DMS 273 (cell line): ENCODE results near the gene NIT2.
"Not testable (repeated sequence)": the region's sequence is repeated elsewhere in the genome, so short reads cannot be mapped to it uniquely, and the experiment has no call there.

Source experiments
- DNase-seq: peaks from one replicate; lab custom pipeline; 2025; ENCODE audit not compliant: unreplicated experiment; lab: John Stamatoyannopoulos, UW

NIT2 gene

DNA sequence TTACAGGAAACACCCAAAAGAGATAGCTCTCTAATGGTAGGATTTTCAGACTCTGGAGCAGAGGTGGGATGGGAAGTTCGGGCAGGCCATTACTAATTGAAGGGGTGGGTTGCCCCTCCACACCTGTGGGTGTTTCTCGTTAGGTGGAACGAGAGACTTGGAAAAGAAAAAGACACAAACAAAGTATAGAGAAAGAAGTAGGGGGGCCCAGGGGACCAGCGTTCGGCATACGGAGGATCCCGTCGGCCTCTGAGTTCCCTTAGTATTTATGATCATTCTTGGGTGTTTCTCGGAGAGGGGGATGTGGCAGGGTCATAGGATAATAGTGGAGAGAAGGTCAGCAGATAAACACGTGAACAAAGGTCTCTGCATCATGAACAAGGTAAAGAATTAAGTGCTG lies 1.7 kb downstream of the NIT2 start:
- DNase-seq = not testable (repeated sequence)

DNA sequence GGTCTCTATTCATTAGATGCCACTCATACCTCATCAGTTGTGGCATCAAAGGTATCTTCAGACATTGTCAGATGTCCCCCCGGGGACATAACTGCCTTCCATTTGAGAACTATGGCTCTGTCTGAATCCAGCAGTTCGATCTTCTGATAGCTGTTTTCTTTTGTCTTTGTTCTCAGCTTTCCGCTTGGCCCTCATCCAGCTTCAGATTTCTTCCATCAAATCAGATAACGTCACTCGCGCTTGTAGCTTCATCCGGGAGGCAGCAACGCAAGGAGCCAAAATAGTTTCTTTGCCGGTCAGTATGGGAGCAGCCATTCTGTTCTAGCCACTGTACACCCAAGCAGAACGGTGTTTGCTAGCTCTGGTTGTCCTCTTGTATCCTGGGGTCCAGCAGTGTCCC lies 4.4 kb downstream of the NIT2 start:
- DNase-seq = no peak

DNA sequence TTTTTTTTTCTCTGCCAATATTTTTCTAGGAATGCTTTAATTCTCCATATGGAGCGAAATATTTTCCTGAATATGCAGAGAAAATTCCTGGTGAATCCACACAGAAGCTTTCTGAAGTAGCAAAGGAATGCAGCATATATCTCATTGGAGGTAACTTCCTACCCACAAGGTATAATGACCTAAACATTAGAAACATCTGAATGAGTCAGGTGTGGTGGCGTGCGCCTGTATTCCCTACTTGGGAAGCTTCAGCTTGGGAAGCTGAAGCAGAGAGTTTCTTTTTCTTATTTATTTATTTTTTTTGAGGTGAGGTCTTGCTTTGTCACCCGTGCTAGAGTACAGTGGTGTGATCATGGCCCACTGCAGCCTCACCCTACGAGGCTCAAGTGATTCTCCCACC lies 5.2 kb downstream of the NIT2 start:
- DNase-seq = no peak

DNA sequence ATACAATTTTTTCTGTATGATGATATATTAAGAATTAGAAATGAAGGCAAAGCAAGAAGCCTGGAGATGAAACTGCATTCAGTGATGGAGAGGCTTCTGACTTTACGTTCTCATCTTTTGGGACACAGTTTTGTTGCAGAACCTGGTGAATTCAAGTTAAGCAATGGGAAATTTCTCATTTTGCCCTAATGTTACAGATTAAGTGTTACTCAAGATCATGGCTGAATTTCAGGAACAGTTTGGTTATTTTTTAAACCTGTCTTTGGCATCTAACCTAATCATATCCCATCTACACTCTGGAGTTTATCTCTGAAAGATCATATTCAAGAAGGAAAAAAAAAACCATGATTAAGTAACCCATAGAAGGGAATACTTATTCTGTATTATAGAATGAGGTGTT lies 6.0 kb downstream of the NIT2 start:
- DNase-seq = no peak

DNA sequence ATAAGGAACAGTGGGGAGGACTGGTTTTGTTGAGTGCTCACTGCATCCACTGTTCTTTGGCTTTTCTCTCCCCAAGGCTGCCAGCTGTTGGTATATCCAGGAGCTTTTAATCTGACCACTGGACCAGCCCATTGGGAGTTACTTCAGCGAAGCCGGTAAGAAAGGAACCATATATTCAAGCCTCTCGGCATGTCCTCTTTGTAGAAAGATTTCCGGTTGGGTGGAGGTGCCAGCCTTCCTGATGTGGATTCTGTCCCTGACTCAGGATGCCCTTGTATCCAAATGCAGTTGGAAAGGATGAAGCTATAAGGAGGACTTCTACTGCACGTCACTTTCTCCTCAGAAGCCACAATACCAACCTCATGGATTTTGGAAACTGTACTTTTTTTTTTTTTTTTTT lies 14.2 kb downstream of the NIT2 start:
- no peak for DNase-seq

DNA sequence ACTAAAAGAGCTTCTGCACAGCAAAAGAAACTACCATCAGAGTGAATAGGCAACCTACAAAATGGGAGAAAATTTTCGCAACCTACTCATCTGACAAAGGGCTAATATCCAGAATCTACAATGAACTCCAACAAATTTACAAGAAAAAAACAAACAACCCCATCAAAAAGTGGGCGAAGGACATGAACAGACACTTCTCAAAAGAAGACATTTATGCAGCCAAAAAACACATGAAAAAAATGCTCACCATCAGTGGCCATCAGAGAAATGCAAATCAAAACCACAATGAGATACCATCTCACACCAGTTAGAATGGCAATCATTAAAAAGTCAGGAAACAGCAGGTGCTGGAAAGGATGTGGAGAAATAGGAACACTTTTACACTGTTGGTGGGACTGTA lies 17.2 kb downstream of the NIT2 start:
- DNase-seq = not testable (repeated sequence)

DNA sequence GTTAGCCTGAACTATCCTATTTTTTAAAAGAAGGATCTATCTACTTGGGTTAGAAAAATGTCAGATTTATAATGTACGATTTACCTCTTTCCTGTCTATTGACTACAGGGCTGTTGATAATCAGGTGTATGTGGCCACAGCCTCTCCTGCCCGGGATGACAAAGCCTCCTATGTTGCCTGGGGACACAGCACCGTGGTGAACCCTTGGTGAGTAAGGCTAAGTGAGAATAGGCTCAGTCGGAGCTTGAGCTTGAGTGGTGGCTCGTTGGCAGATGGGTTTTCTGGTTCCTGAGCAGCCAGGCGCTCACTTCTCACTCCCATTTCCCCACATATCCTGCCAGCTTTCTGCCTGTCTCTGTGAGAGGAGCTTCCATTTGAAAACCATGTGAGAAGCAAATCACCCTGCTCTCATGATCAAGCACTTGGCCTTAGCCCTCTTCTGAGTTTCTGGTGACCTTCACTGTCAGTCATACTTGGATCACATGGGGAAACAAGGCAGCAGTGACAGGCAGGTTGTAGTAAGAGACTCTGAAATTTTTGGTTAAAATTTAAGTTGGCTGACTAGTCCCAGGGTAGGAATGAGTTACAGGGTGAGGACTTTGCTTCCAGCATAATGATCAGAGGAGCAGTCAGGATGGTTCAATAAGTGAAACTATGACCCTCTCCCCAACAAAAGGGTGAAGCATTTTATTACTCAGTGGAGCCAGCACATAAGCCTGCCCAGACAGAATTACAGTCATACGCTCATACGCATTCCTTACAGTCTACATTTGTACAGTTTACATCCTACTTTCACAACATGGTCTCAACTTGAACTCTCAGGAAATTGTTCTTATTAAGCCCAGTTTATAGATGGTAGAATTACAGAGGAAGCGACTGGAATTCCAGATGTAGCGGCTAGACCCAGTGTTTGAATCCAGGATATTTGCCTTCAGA lies 18.0 kb downstream of the NIT2 start:
- no peak for DNase-seq

DNA sequence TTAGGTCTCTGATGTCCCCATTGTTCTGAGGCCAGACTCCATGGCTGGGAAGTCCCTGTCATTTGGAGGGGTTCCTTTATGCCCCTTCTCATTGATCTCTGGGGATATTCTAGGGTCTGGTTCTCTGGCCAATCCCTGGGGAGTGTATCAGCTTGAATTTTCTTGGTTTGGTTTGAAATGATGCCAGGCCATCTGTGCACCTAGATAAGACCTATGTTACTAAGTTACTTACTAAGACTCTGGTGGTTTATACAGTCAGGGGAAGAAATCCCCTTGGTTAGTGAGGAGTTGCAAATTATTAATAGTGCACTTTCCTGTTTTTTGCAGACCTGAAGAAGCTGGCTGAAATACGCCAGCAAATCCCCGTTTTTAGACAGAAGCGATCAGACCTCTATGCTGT lies 20.3 kb downstream of the NIT2 start:
- DNase-seq = peak; percentile 85

DNA sequence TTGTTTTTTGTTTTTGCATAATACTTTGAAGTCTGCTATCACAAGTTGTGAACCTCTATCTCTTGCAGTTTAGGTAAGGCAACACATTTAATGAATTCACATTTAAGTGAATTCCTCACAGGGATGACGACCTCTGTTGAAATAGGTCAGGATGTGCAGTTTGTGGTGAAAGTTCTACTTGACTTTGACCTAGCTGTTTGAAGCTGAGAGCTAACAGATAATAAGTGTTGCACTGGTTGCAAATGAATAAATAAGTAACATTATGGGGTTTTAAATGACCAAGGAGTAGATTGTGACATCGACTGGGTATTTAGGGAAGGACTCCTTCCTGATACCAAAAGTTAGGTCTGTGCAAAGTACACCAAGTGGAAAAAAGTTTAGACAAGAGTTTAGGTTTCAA lies 23.9 kb downstream of the NIT2 start:
- no peak for DNase-seq

DNA sequence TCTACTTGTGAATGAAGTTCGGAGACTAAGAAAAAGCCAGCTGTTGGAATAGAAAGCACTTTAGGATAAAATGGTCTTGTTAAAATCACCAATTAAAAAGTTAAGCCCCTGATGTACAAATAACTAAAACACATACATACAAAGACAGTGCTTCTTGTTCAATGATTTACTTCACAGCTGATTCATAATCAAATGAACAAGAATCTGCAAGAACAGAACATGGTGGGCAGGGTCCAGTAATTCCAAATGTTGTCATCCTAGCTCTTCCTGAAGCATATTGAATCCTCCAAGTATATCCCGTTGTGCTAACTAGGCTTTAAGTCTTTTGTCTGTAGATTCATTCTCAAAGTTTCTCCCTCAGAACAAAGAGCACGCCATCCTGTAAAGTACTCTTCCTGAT lies 24.5 kb downstream of the NIT2 start:
- DNase-seq = no peak

DNA sequence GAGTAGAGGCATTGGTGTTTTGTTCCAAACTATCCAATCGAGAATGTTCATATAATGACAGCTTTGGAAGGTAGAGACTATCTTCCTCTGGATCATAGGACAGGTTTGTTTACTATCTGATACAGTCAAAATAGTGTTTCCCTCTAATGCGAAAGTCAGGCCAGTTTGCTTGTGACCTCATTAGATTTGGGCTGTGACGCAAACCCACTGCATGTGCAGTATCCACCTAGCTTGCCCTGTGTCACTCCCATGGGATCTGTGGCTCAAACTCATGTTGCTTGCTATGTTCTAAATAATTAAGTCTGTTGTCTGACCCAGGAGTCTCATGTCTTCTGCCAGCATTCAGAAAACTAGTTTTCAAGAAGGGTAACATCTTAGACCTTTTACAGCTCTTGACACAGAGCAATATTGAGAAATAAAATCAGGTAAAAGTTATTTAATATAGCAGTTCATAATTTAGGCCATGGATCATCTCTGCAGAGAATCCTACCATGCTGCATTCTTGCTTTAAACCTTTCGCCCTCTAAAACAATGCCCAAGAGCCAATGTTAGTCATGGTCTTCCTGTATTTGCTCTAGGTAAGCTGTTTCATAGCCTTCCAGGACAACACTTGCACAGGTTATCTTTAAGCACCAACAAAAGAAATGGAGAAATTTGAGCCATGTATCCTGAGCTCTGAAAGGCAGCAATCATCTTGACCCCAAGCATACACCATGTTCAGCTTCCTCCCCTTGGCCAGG lies 26.4 kb downstream of the NIT2 start:
- DNase-seq = no peak

DNA sequence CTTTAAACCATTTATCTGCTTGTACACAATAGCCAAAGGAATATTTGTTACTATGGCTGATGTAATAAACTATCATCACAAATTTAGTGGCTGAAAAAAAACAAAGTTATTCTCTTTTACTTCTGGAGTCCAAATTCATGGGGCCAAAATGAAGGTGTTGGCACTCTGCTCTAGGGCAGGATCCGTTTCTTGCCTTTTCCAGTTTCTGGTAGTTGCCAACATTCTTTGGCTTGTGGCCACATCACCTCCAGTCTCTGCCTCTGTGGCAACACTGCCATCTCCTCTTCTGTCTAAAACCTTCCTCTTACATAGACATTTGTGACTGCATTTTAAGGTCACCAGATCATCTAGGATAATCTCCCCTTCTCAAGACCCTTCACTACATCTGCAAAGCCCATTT lies 27.3 kb downstream of the NIT2 start:
- no peak for DNase-seq

DNA sequence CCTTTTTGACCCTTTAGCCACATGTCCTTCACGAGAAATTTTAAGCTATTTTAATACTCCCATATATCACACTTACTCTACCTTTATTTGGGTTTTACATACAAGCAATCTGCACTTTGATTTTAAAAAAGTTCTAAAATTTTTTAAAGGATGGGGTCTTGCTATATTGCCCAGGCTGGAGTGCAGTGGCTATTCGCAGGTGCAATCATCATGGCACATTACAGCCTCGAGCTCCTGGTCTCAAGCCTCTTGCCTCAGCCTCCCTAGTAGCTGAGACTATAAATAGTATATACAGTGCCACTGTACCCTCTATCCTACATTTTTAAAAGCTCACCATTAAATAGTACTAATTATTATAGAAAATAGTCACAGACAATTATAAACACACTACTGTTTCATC lies 29.9 kb downstream of the NIT2 start:
- no peak for DNase-seq

DNA sequence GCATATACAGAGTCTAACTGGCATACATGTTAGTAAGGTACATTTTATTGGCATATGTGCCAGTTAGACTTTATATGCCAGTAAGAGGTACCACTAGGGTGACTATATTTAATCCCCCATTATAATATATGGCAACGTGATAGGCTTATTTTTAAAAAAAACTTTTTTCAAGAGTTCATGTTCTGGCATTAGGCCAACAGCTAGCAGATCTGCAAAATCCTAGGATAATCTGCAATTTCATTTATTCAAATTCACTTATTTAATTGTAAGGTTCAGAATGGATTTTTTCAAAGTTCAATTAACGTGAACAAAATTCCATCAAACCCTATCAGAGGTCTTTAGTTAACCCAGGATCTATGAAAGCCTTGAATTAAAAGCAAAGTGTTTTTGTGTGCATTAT lies 31.9 kb downstream of the NIT2 start:
- DNase-seq = no peak

DNA sequence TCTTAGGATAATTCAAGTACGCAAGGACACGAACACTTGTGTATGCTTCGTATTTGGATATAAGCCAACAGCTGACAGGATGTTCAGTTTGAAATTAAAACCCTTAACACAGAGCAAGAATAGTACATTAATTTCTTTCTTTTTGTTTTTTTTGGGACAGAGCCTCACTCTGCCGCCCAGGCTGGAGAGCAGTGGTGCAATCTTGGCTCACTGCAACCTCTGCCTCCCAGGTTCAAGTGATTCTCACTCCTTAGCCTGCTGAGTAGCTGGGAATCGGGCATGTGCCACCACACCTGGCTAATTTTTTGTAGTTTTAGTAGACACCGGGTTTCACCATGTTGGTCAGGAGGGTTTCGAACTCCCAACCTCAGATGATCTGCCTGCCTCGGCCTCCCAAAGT lies 33.9 kb downstream of the NIT2 start:
- peak; percentile 14 for DNase-seq

DNA sequence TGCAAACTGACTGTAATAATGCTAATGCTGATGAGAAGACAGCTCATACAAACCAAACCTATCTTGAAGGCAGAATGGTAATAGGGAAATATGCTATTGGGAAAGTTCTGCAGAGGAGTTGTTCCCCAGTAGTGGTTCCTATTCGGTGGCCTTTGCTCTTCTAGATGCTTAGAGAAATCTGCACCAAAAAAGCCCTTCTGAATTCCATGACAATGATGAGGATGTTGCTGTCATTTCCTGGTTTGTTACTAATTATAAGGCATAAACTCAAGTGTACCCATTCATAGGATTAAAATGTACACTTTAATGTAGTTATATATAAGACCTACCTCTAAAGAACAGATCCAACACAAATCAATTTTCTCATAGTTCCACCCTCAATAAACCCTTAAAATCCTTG lies 36.2 kb downstream of the NIT2 start:
- DNase-seq = no peak

DNA sequence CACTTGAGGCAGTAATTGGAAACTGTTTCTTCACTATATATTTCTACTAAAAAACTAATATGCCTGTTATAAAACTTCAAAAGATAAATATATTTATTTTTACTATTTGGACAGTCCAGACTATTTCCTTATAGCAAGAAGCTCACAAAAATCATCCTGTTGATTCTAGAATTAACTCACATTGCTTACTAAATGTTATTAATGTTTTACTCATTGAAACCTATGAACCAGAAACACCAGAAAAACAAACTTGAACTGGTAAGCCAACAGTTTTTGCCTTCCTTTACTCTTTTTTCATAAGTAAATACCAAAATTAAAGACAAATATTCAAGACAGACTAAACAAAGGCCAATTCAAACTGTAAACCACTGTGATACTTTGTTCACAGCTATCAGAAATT lies 40.0 kb downstream of the NIT2 start:
- DNase-seq = no peak

DNA sequence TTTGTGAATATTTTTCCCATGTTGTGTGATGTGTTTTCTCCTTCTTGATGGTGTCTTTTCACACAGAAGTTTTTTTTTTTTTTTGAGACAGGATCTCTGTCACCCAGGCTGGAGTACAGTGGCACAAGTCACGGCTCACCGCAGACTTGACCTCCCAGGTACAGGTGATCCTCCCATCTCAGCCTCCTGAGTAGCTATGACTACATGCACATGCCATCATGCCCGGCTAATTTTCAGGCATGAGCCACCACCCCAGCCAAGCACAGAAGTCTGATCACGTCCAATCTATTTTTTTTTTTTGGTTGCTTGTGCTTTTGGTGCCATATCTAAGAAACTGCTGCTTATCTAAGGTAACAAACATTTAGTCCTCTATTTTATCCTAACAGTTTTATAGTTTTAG lies 41.7 kb downstream of the NIT2 start:
- no peak for DNase-seq

DNA sequence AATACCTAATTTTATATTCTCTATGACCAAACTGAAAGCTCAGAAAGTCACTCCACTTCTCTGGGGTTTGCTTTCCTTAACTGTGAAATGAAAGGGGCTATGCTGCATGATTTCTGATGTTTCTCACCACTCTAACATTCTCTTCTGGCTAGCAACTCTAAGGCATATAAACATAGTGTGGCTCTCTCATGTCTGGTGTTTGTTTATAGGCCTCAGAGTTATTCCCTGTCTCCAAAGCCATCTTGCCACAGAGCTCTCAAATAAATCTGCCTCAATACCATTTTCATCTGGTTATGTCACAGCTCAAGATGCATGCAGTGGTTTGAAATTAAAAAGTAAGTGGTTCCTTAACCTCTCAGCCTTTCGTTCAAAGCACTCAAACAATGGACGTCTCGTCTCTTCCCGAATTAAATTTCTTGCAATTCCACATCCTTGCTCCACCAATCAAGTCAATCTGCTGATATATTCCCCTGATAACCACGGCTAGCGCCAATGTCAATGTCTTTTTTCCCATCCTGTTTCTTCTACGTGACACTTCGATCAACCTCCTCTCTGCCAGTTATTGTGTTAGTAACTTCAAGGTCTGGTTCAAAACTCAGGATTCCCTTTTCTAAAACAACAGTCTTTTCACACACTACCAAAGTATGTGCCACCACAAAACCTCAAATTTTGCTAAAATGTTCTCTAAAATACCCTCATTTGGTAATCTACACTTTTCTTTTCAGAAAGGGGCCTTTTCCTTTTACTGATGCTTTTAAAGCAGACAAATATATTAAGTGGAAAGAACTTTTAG lies 50.4 kb downstream of the NIT2 start:
- DNase-seq = no peak

DNA sequence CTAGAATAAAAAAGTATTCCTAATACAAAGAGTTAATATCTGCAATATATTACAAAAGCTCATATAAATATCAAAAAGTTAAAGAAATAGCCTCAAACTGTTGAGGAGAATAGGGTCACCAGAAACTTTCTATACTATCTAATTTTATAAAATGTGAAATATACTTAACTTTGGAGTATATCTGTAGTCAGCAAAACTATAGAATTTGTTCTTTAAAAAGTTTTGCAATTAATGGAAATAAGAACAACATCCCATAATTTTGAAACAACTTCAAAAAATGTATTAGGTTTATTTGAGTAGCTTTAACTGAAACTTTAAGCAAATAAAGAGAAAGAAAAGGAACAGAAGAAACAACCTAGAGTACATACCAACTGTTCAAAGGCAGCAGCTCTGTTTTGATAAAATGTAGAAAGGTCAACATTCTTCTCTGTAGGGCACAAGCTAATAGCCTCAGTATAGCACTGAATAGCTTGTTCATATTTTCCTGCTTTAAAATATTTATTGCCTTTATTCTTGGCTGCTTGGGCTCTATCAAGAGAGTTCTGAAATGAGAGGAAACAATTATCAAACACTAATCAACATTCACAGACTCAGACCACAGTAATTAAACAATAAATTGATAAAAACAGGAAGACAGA lies 52.0 kb downstream of the NIT2 start:
- no peak for DNase-seq

DNA sequence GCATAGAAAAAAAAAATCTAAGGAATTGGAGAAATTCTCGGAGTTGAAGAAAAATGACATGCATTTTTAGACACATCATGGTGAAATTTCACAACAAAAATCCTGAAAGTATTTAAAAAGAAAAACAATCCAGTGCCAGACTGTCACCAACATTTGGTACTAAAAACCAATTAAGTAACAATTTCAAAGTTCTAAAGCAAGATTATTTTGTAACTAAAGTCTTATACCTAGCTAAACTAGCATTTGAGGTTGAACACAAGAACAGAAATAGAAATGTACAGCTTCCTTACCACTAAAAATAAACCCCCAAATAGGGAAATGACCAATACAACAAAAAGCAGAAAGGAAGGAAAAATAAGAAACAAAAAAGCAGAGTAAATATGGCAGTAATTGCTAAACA lies 54.5 kb downstream of the NIT2 start:
- DNase-seq = no peak
